GM12872 (cell line): ENCODE data around the gene LTV1.

ENCODE experiments used
- CTCF ChIP-seq: IDR thresholded peaks from 3 replicates; pipeline ENCODE4 v1.5.1; 2011; ENCODE audit warnings: low read depth, mild to moderate bottlenecking, low read length, moderate library complexity; ENCODE audit not compliant: insufficient read depth

LTV1 gene

GRCh38 chr6:143810745-143811144 lies 32.4 kb upstream of the LTV1 start:
- TF ChIP-seq CTCF: no peak

- no peak for TF ChIP-seq CTCF
These were observed 31.5 kb upstream of the LTV1 start for GRCh38 chr6:143811501-143812157.

GRCh38 chr6:143817621-143818020 lies 25.5 kb upstream of the LTV1 start:
- TF ChIP-seq CTCF: no peak

GRCh38 chr6:143821359-143821758 lies 21.8 kb upstream of the LTV1 start:
- TF ChIP-seq CTCF: no peak

GRCh38 chr6:143822584-143823024 lies 20.5 kb upstream of the LTV1 start:
- TF ChIP-seq CTCF: no peak

- TF ChIP-seq CTCF: no peak
These were observed 19.6 kb upstream of the LTV1 start for GRCh38 chr6:143823548-143823947.

GRCh38 chr6:143828572-143828971 lies 14.6 kb upstream of the LTV1 start:
- TF ChIP-seq CTCF: no peak
